Myometrial cell (primary cell): ENCODE results near the gene FAM13C. TPM values are rescaled to one million over a fixed set of nuclear protein-coding genes. Genes with fewer than 3 reads are reported as not detected.

Experiments used
- total RNA-seq: library from RNA; depleted of rRNA; stranded (reverse); fragments of >200 nt; gene quantifications from 2 replicates; pipeline ENCODE4 v1.2.3, GENCODE V29; 2015

FAM13C gene
- total RNA-seq: not detected in 2 replicates

GRCh38 chr10:59362144-59362958 is at the start of gene FAM13C:
Gene FAM13C (minus strand): TSS chr10:59362549. CDS start chr10:59362460, 89 bp downstream.

Other genes with a start within 250 kb of the FAM13C start
- gene PHYHIPL, start 185.9 kb downstream of the FAM13C start, total RNA-seq: 2.3 TPM in 1 of 2 replicates, not detected in the other